Smooth muscle cell (in vitro differentiated cells): Measurements from ENCODE around the gene NDUFS7. TPM values are rescaled to one million over a fixed set of nuclear protein-coding genes. Genes with fewer than 3 reads are reported as not detected.

ENCODE experiments used
- DNase-seq: peaks from one replicate; lab custom pipeline; 2025; ENCODE audit not compliant: unreplicated experiment; lab: John Stamatoyannopoulos, UW
- H2AFZ ChIP-seq: fragments of 200-600 bp; sonication (generic); 2 replicates; pipeline ENCODE4 v1.6.0; 2016; ENCODE audit warnings: antibody characterized with exemption, low read depth, mild to moderate bottlenecking
- H3F3A ChIP-seq: fragments of 200-600 bp; sonication (generic); 2 replicates; pipeline ENCODE4 v1.6.0; 2017; ENCODE audit warnings: antibody characterized with exemption, low read depth
- H3K27ac ChIP-seq: fragments of 200-600 bp; sonication (generic); 2 replicates; pipeline ENCODE4 v1.5.1; 2016; ENCODE audit warnings: low read depth, mild to moderate bottlenecking
- H3K27me3 ChIP-seq: fragments of 200-600 bp; sonication (generic); 2 replicates; pipeline ENCODE4 v1.6.1; 2016; ENCODE audit warnings: low read depth, mild to moderate bottlenecking
- H3K36me3 ChIP-seq: fragments of 200-600 bp; sonication (generic); 2 replicates; pipeline ENCODE4 v1.5.1; 2016; ENCODE audit warnings: low read depth
- H3K4me1 ChIP-seq: fragments of 200-600 bp; sonication (generic); 2 replicates; pipeline ENCODE4 v1.5.1; 2016; ENCODE audit warnings: low read depth
- H3K4me2 ChIP-seq: fragments of 200-600 bp; sonication (generic); 2 replicates; pipeline ENCODE4 v1.6.0; 2016; ENCODE audit warnings: mild to moderate bottlenecking
- H3K4me3 ChIP-seq: fragments of 200-600 bp; sonication (generic); 2 replicates; pipeline ENCODE4 v1.5.1; 2016; ENCODE audit warnings: mild to moderate bottlenecking
- H3K79me2 ChIP-seq: fragments of 200-600 bp; sonication (generic); 2 replicates; pipeline ENCODE4 v1.6.0; 2016; ENCODE audit warnings: low read depth, mild to moderate bottlenecking
- H3K9ac ChIP-seq: fragments of 200-600 bp; sonication (generic); 2 replicates; pipeline ENCODE4 v1.6.0; 2016; ENCODE audit warnings: low read depth
- H3K9me3 ChIP-seq: fragments of 200-600 bp; sonication (generic); replicated peaks from 2 replicates; pipeline ENCODE4 v1.5.1; 2016; ENCODE audit warnings: low read depth
- H4K20me1 ChIP-seq: fragments of 200-600 bp; sonication (generic); 2 replicates; pipeline ENCODE4 v1.6.0; 2016; ENCODE audit warnings: low read depth
- WGBS: methylation state at CpG from one replicate; pipeline ENCODE4 v1.1.7; 2016; ENCODE audit warnings: low lambda C conversion rate; 5-methylcytosine and 5-hydroxymethylcytosine counted together
- polyA plus RNA-seq: library from polyadenylated mRNA; unstranded; fragments of >200 nt; fragmentation: Nextera tagmentation; extraction: Ambion mirVana; gene quantifications from 2 replicates; pipeline ENCODE4 v1.2.1, GENCODE V29; 2016
- total RNA-seq: library from RNA; depleted of rRNA; stranded (reverse); fragments of >200 nt; gene quantifications from 2 replicates; pipeline ENCODE4 v1.2.3, GENCODE V29; 2014
- TF ChIP-seq, protein P1 (sequence below): fragments of 200-600 bp; sonication (generic); IDR thresholded peaks from 2 replicates; pipeline ENCODE4 v1.5.1; 2017; ENCODE audit warnings: borderline replicate concordance, mild to moderate bottlenecking, antibody characterized with exemption; ENCODE audit not compliant: insufficient read depth, poor library complexity, severe bottlenecking

The NDUFS7 gene
- total and polyA plus RNA-seq, 2 experiments from 2014 or later = 95.8 to 245 TPM

DNA sequence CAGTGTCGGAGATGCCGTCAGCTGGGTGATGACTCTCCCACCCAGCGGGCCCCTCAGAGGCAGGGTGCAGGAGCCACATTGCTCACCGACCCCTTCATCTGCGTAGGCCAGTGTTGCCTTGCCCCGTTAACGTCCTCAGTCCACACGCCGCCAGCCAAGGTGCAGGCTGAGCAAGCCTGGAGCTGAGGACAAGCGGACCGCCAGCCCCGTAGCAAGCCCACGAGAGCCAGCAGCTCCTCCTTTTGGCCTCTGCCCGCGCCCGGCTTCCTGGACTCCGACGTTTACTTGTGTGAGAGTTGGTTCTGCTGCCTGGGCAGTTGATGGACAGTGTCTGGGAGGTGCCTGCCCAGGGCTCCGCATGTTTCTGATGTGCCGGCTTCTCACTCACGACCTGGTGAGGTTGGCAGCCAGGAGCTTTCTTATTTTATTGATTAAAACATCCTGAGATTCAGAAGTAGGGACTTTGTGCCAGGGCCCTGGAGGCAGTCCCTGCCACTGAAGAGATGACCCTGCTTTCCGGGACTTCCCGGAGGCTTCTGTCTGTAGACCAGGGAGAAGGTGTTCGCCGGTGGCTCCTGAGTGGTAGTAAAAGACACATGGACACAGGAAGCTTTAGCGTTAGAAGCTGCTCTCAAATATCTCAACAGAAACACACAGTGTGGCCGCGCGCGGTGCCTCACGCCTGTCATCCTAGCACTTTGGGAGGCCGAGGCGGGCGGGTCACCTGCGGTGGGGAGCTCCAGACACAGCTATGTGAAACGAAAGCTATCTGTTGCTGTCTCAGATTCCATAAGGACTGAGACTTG is 29.5 kb downstream of the NDUFS7 start:
- Histone ChIP-seq H3K79me2 (peaks cover 85% of the 10 kb centered on the region), H3K4me3 (no peak overlapping the region), H3K27ac (no peak overlapping the region), H2AFZ (no peak overlapping the region), H3F3A (peaks cover 28% of the 10 kb centered on the region), H3K36me3 (no peaks in the 10 kb centered on the region), H3K9me3 (no peaks in the 10 kb centered on the region), H3K9ac (no peak overlapping the region), H4K20me1 (peaks cover 93% of the 10 kb centered on the region), H3K4me2 (no peak overlapping the region), H3K27me3 (no peaks in the 10 kb centered on the region), H3K4me1 (peaks cover 33% of the 10 kb centered on the region)
- TF ChIP-seq, protein P1, sequence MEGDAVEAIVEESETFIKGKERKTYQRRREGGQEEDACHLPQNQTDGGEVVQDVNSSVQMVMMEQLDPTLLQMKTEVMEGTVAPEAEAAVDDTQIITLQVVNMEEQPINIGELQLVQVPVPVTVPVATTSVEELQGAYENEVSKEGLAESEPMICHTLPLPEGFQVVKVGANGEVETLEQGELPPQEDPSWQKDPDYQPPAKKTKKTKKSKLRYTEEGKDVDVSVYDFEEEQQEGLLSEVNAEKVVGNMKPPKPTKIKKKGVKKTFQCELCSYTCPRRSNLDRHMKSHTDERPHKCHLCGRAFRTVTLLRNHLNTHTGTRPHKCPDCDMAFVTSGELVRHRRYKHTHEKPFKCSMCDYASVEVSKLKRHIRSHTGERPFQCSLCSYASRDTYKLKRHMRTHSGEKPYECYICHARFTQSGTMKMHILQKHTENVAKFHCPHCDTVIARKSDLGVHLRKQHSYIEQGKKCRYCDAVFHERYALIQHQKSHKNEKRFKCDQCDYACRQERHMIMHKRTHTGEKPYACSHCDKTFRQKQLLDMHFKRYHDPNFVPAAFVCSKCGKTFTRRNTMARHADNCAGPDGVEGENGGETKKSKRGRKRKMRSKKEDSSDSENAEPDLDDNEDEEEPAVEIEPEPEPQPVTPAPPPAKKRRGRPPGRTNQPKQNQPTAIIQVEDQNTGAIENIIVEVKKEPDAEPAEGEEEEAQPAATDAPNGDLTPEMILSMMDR = no peak
- WGBS = 96% methylated on average over 36 of the region's 36 CpGs
- no peak for DNase-seq

DNA sequence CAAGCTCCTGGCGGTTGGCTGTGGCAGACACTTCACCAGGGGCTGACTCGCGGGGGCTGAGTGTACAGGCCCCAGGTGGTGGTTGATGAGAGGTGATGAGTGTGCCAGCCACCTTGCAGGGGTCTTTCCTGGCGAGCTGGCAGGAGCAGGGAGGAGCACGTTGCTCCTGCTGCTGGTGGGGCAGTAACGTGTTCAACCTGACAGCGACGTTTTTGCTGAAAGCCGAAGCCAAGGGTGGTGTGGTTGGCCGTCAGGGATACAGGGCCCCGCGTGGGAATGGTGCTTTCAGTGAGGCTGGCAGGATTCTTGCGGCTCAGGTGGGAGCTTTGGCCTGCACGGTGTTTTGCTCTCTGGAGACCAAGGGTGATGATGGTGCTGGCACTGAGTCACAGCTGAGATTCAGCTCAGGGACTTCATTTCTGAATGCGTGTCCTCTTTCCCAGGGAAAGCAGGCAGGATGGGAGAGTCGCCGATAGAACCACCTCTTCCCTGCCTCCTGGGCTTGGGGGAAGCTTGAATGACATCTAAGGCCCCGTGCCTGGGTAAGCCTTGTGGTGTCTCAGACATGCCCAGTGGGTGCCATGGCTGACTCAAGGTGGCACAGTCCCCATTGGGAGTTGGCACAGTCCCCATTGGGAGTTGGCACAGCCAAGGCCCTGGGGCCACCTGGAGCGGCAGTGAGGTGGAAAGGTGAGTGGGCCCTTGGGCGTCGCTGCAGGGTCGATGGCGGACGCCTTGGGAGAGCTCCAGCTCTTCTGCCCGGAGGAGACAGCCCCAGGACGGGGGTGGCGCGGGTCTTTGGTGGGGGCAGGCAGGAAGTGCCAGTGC is 32.5 kb downstream of the NDUFS7 start:
- Histone ChIP-seq H3K9me3 (no peaks in the 10 kb centered on the region), H3K4me2 (peak overlapping the region; percentile 80), H3K9ac (peak overlapping the region; percentile 82), H3K4me3 (peak overlapping the region; percentile 6), H3K27me3 (no peaks in the 10 kb centered on the region), H3K79me2 (peaks cover 80% of the 10 kb centered on the region), H2AFZ (no peak overlapping the region), H4K20me1 (peaks cover 89% of the 10 kb centered on the region), H3K4me1 (peaks cover 20% of the 10 kb centered on the region), H3K36me3 (no peaks in the 10 kb centered on the region), H3F3A (peaks cover 28% of the 10 kb centered on the region), H3K27ac (peak overlapping the region; percentile 96)
- TF ChIP-seq, protein P1 = no peak
- DNase-seq = no peak
- WGBS = 68% methylated on average over 26 of the region's 28 CpGs

DNA sequence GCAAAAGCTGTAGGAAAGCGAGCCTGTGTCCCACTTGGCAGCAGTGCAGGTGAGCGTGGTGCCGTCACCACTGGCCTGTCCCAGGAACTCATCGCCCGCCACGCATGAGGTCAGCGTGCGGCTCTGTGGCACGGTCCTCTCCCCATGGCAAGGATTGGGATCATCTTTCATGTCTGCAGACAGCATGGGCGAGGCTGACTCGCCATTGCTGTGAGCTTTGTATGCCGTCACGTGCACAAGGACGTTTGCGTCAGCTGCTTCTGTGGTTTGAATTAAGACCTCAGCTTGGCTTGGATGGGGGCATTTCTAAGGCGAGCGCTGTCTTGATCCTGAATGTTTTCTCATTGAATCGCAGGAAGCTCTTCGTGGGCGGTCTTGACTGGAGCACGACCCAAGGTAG is 33.4 kb downstream of the NDUFS7 start:
- Histone ChIP-seq H3K27ac (peak overlapping the region; percentile 96), H3K9me3 (no peaks in the 10 kb centered on the region), H3K9ac (peak overlapping the region; percentile 82), H3K36me3 (no peaks in the 10 kb centered on the region), H3K79me2 (peaks cover 79% of the 10 kb centered on the region), H4K20me1 (peaks cover 89% of the 10 kb centered on the region), H3K27me3 (no peaks in the 10 kb centered on the region), H3K4me1 (peaks cover 20% of the 10 kb centered on the region), H3K4me3 (no peak overlapping the region), H2AFZ (no peak overlapping the region), H3F3A (peaks cover 28% of the 10 kb centered on the region), H3K4me2 (peak overlapping the region; percentile 80)
- TF ChIP-seq, protein P1 = no peak
- whole genome bisulfite sequencing = 64% methylated on average over 21 of the region's 21 CpGs
- no peak for DNase-seq
